Measurements from ENCODE around the gene CDH26.
"Not testable (repeated sequence)": the region's sequence is repeated elsewhere in the genome, so short reads cannot be mapped to it uniquely, and the experiment has no call there.

The CDH26 gene

GRCh38 chr20:59942245-59942644 lies 16.0 kb upstream of the CDH26 start:
- no peak for DNase-seq

GRCh38 chr20:59944726-59945125 lies 13.5 kb upstream of the CDH26 start:
- no peak for DNase-seq

DNA sequence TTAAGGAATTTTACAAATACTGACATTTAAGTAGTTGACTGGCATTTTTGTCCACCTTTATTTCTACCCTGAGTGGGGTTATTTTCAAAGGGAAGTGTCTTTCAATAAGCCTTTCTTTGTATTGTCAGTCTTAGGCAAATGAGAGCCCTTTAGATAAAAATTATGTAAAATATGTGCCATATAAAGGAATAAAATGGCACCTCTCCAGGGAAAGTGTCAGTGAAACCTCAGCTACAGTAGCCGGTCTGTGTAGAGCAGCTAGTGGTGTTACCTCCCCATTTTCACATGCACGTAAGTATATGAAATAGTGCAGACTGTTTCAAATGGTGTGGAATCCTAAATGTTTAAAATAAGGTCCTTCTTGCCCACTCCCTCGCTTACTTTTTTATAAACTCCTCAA lies 13.0 kb upstream of the CDH26 start:
- no peak for DNase-seq

GRCh38 chr20:59945731-59946130 lies 12.5 kb upstream of the CDH26 start:
- DNase-seq: no peak

- no peak for DNase-seq
Observed at GRCh38 chr20:59947376-59947775, 10.8 kb upstream of the CDH26 start.

GRCh38 chr20:59948212-59948611 lies 10.0 kb upstream of the CDH26 start:
- DNase-seq: no peak

GRCh38 chr20:59948828-59949720 lies 9.1 kb upstream of the CDH26 start:
- DNase-seq: peak in 1 of 2 experiments; percentile 28

DNA sequence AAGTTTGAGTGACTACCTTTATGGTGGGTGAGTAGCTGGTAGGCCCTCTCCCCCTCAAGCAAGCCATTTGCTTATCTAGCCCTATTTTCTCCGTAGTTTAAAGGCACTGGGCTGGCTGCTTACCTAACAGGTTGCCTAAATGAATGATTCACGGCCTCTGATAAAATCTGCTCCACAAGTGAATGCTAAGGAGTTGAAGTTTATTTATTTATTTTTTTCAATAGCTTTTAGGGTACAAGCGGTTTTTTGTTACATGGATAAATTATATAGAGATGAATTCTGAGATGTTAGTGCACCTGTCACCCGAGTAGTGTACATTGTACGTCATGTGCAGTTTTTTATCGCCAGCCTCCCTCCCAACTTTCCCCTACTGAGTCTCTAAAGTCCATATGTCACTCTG lies 8.3 kb upstream of the CDH26 start:
- DNase-seq: no peak

GRCh38 chr20:59954718-59955117 lies 3.5 kb upstream of the CDH26 start:
- DNase-seq: no peak

DNA sequence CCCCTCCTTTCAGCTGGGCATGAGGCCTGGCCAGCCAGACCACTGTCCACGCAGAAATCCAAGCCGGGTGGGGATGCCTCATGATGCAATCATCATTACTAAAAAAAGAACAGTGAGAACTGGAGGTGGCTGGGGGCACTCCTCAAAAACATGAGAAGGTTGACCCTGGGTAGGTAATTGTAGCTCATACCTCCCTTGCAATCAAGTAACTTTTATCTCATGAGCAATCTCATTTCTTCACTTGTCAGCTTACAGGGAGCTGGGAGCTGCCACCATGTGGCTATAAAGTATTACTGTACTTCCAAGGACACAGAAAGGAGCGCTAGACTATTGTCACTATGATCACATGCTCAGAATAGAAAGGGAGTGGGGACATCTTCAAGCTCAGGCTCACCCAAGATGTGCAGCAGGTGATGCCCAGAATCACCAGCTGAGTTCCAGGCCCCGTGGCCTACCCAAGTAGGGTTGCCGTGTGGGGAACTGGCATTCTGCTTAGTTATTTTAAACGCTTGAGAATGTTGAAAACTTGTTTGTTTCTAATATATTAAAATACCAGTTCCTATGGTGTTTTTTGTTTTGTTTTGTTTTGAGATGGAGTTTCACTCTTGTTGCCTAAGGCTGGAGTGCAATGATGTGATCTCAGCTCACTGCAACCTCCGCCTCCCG lies 3.0 kb upstream of the CDH26 start:
- no peak for DNase-seq

- not testable (repeated sequence) for DNase-seq
Observed at GRCh38 chr20:59957568-59957967, 655 bp upstream of the CDH26 start.

DNA sequence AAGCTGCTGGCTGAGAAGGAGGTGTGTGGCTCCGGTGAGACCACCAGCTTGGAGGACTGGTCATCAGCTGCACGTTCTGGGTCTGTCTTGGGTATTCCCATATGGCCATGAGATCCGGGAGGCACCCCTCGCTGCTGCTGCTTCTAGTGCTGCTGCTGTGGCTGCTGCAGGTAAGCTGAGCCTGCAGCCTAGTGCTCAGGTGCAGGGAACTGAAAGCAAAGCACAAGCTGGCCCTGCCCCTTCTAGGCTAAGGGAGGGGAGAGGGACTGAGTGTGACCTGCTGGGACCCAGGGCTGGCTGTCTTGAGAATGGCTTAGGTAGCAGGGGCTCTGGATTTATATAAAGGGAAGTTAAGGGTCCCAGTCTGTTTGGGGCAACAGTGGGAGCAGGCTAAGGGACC lies 403 bp downstream of the CDH26 start:
- no peak for DNase-seq

DNA sequence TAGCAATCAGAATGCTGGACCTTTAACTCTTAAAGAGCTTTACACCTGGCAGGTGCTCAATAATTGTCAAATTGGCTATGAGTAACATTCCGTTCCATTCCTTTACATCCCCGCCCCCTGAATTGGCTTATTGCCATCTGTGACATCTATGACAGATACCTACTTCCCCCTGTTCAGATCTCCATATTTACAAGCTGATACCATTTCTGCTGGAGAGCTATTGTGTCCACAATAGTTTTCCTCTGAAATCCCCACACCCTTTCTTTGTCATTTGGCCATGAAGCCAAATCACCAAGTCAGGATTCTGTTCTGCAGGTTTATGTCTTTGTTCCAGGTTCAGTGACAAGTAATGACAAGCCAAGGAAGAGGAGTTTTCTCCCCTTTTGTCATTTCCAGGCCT lies 3.2 kb downstream of the CDH26 start:
- DNase-seq: no peak

DNA sequence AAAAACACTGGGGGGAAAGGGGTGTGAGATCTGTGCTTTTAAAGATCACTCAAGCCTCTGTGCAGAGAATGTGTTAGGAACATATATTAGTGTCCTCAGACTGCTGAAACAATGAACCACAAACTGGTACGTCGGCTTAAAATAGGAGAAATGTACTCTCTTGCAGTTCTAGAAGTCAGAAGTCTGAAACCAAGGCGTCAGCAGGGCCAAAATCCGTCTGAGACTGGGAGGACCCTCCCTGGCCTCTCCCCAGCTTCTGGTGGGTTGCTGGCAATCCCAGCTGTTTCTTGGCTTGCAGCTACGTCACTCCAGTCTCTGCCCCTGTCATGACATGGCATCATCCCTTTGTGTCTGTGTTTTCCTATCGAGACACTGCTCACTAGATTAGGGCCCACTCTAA lies 3.9 kb downstream of the CDH26 start:
- DNase-seq: no peak

- DNase-seq: no peak
Observed at GRCh38 chr20:59966428-59966827, 8.2 kb downstream of the CDH26 start.

GRCh38 chr20:59971428-59971827 lies 13.2 kb downstream of the CDH26 start:
- no peak for DNase-seq

DNA sequence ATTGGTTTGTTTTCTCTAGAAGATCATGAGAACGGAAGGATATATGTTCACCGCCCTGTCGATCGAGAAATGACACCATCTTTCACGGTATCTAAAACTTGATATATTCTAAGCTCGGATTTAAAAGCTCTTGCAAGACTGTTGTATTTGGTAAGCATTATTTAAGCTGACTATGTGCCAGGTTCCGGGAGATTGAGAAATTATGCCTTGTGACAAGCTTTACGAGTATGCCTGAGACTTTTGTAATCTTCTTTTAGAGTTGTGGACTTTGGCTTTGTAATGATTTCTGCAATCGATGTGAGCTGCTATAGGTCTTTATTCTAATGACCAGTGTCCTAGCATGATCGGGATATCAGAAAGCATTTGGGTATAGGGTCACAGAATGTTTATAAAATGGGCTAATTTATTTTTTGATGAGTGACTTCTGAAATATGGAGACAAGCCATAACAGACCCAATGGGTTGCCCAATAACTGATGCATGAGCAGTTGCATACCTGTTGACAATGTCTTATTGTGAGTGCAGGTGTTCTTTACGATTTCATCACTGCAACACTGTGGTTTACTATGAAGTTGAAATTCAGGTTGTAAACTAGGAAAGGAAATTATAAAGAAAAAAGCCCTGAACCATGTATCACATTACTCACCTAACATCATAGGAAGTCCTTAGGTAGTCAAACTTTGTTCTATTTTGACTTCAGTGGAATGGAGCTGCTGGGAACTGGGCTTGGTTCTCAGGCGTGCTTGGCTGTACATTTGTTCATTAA lies 14.0 kb downstream of the CDH26 start:
- DNase-seq: no peak

DNA sequence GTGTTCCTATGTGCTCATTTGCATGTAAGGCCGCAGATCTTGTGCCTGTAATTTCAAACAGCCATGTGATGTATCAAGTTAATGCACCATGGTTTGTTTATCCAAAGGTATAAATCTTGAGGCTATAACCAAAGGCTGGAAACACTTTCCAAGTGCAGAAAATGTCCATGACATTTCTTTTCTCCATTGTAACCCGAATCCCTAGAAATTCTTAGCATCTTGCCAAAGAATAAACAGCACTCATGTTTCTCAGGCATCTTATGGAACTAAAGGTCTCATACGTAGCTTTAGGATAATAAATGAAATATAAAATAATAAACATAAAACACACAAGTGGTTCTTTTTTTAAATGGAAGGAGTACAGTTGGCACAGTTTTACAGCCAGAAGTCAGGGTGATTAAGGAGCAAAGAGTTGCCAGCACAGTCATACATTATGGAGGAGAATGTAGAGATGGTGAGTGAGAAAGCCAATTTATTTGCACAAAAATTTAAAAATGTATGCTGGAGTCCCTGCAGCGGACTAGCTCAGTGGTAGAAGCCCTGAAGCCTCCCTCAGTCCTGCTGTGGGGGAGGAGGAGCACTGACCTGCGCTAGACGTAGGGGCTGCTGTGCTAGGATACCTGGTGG lies 18.0 kb downstream of the CDH26 start:
- DNase-seq: no peak

DNA sequence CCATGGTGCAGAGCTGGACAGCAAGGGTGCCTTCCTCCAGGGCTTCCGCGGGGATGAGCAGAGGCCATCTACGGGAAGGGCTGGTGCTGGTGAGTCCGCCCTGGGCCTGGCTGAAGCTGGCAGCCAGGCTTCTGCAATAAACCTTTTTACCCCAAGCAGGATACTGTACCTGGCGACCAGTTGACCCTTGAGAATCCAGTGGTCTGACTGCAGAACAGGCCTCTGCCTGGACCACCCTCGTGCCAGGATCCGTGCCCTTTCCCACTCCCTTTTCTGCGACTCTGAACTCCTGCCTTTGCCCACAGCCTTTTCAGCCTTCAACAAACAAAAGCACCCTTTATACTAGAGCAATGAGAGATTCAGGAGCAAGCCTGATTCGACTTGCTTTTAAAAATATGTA lies 18.9 kb downstream of the CDH26 start:
- DNase-seq: no peak

- no peak for DNase-seq
Observed at GRCh38 chr20:59983076-59983475, 24.9 kb downstream of the CDH26 start.

DNA sequence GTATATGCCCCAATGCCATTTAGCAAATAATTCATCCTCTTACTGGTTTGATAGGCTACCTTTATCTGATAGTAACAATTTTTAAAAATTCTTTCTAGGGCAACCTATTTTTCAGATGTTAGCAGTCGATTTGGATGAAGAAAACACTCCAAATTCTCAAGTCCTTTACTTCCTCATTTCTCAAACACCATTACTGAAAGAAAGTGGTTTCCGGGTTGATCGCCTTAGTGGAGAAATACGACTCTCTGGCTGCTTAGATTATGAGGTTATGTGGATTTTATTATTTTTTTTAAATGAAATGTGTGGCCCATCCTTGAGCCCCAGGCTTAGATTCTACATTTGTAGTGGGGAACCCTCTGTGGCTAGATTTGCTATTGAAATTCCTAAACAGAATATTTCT lies 26.3 kb downstream of the CDH26 start:
- no peak for DNase-seq

- no peak for DNase-seq
Observed at GRCh38 chr20:59985164-59985563, 26.9 kb downstream of the CDH26 start.

GRCh38 chr20:59985864-59986263 lies 27.6 kb downstream of the CDH26 start:
- no peak for DNase-seq
